Natural killer cell (primary cell): Measurements from ENCODE around the gene ALDH3B2. TPM values are rescaled to one million over a fixed set of nuclear protein-coding genes. Genes with fewer than 3 reads are reported as not detected.

Experiments
- ATAC-seq, 3 donors: fragments of 150-1000 bp in 2 of 3; fragments of 200-7000 bp in 1 of 3; cut with Tn5 transposase; 1 replicate in 1 of 3; 2 replicates in 2 of 3; pipeline ENCODE4 v1.10.0; 2021; ENCODE audit warnings: mild to moderate bottlenecking in 2 of 3, moderate library complexity in 2 of 3
- DNase-seq, 2 donors: peaks; one replicate each; pipeline versions ENCODE4 v3.0.0 to v3.0.0-alpha.2; 2013 to 2021; ENCODE audit warnings: mixed read lengths in 1 of 2
- H3K27ac ChIP-seq: one replicate; pipeline ENCODE4 v1.5.1; 2013; ENCODE audit warnings: mild to moderate bottlenecking, low read length
- H3K27me3 ChIP-seq: one replicate; pipeline ENCODE4 v1.6.1; 2013; ENCODE audit warnings: low read length; ENCODE audit not compliant: control insufficient read depth, insufficient read depth
- H3K36me3 ChIP-seq: one replicate; pipeline ENCODE4 v1.6.1; 2013; ENCODE audit warnings: low read length; ENCODE audit not compliant: control insufficient read depth, insufficient read depth
- H3K4me1 ChIP-seq: one replicate; pipeline ENCODE4 v1.6.1; 2013; ENCODE audit warnings: low read length; ENCODE audit not compliant: control insufficient read depth, insufficient read depth
- H3K4me3 ChIP-seq: one replicate; pipeline ENCODE4 v1.5.1; 2013; ENCODE audit warnings: low read length
- H3K9me3 ChIP-seq: one replicate; pipeline ENCODE4 v1.6.1; 2013; ENCODE audit warnings: low read length; ENCODE audit not compliant: control insufficient read depth, insufficient read depth
- H3K27ac Mint-ChIP-seq, 2 donors: one replicate each; pipeline ENCODE4 v1.8.0; 2022; ENCODE audit warnings: mild to moderate bottlenecking in 2 of 2, mixed read lengths in 2 of 2, moderate library complexity in 1 of 2
- H3K27me3 Mint-ChIP-seq, 2 donors: one replicate each; pipeline ENCODE4 v1.8.0; 2022; ENCODE audit warnings: low read depth in 2 of 2, mixed read lengths in 2 of 2
- H3K36me3 Mint-ChIP-seq: one replicate; pipeline ENCODE4 v1.8.0; 2022; ENCODE audit warnings: mixed read lengths
- H3K4me1 Mint-ChIP-seq, 2 donors: one replicate each; pipeline ENCODE4 v1.8.0; 2022; ENCODE audit warnings: mixed read lengths in 2 of 2
- H3K4me3 Mint-ChIP-seq: one replicate; pipeline ENCODE4 v1.8.0; 2022; ENCODE audit warnings: mild to moderate bottlenecking, moderate library complexity, mixed read lengths
- H3K9me3 Mint-ChIP-seq, 2 donors: one replicate each; pipeline ENCODE4 v1.8.0; 2022; ENCODE audit warnings: mixed read lengths in 2 of 2
- CTCF ChIP-seq: fragments of 200-600 bp; IDR thresholded peaks from one replicate; pipeline ENCODE4 v1.8.0; 2022; ENCODE audit warnings: antibody characterized with exemption
- WGBS: methylation state at CpG from one replicate; pipeline ENCODE4 v1.1.7; 2013; ENCODE audit warnings: missing lambda C conversion rate; ENCODE audit not compliant: insufficient coverage; 5-methylcytosine and 5-hydroxymethylcytosine counted together
- intact Hi-C: fragments of 100-400 bp; cut with micrococcal nuclease; formaldehyde crosslinking; loops from one replicate; pipeline ENCODE4 v1.14.2; 2022
- total RNA-seq, 4 donors: library from RNA; stranded (reverse); fragments of 120-200 nt in 1 of 4; gene quantifications; one replicate each; pipeline versions ENCODE4 v1.2.3 to v1.2.4, GENCODE V29; 2013 to 2022

ALDH3B2 gene
- total RNA-seq, 3 donors from 2014 or later (not counting 1 experiment from before 2014, with no cell fraction given) = not detected

GRCh38 chr11:67631411-67631810 is 43.0 kb downstream of the ALDH3B2 start:
- DNase-seq = no peak
- H3K27ac ChIP-seq = no peak overlapping the region

GRCh38 chr11:67630943-67631331 is 43.5 kb downstream of the ALDH3B2 start:
- peaks cover 5 to 22% of the 10 kb centered on the region in 2 donors for H3K4me1 Mint-ChIP-seq
- DNase-seq = peak in 1 of 2 donors; percentile 43
- no peaks in the 10 kb centered on the region for H3K36me3 ChIP-seq
- H3K9me3 Mint-ChIP-seq = no peaks in the 10 kb centered on the region
- H3K4me1 ChIP-seq = peaks cover 23% of the 10 kb centered on the region
- no peaks in the 10 kb centered on the region for H3K36me3 Mint-ChIP-seq
- WGBS = 76% methylated on average over 16 of the region's 16 CpGs
- H3K4me3 ChIP-seq = peak overlapping the region; percentile 59
- H3K4me3 Mint-ChIP-seq = peak overlapping the region; percentile 84
- H3K9me3 ChIP-seq = no peaks in the 10 kb centered on the region
- intact Hi-C loops = loop anchor here (10.0 kb wide), 1 partner anchor 84 kb away; no protein-coding TSS in a partner anchor
- no peaks in the 10 kb centered on the region for H3K27me3 Mint-ChIP-seq
- no peaks in the 10 kb centered on the region for H3K27me3 ChIP-seq
- H3K27ac ChIP-seq = peak overlapping the region; percentile 81
- ATAC-seq = no peak
- H3K27ac Mint-ChIP-seq = peak overlapping the region; percentile 71 to 95
- TF ChIP-seq CTCF = peak; percentile 49

More at GRCh38 chr11:67631411-67631810, 43.0 kb downstream of the ALDH3B2 start:
- Histone ChIP-seq H3K27me3 (no peaks in the 10 kb centered on the region), H3K4me1 (peaks cover 23% of the 10 kb centered on the region), H3K9me3 (no peaks in the 10 kb centered on the region), H3K4me3 (no peak overlapping the region), H3K36me3 (no peaks in the 10 kb centered on the region)
- Mint-ChIP-seq H3K27me3 (no peaks in the 10 kb centered on the region), H3K4me1 (peaks cover 5 to 22% of the 10 kb centered on the region in 2 donors), H3K36me3 (no peaks in the 10 kb centered on the region), H3K27ac (peak overlapping the region in 1 of 2 donors; percentile 95), H3K4me3 (no peak overlapping the region), H3K9me3 (no peaks in the 10 kb centered on the region)
- WGBS = 91% methylated on average over 7 of the region's 7 CpGs
- intact Hi-C loops = loop anchor here (10.0 kb wide), 1 partner anchor 83 kb away; no protein-coding TSS in a partner anchor
- ATAC-seq = no peak
- no peak for TF ChIP-seq CTCF

- Histone ChIP-seq H3K9me3 (no peaks in the 10 kb centered on the region), H3K27ac (peak overlapping the region; percentile 81), H3K36me3 (no peaks in the 10 kb centered on the region), H3K4me1 (peaks cover 23% of the 10 kb centered on the region), H3K27me3 (no peaks in the 10 kb centered on the region), H3K4me3 (peak overlapping the region; percentile 59)
- ATAC-seq (peak; percentile 78 to 90 (median 82)), DNase-seq (peak; percentile 93 to 96)
- peak overlapping the region; percentile 71 to 95 for H3K27ac Mint-ChIP-seq
- H3K4me1 Mint-ChIP-seq = peaks cover 5 to 22% of the 10 kb centered on the region in 2 donors
- peak; percentile 76 for TF ChIP-seq CTCF
- H3K27me3 Mint-ChIP-seq = no peaks in the 10 kb centered on the region
- no peaks in the 10 kb centered on the region for H3K9me3 Mint-ChIP-seq
- H3K36me3 Mint-ChIP-seq = no peaks in the 10 kb centered on the region
- intact Hi-C loops = loop anchor here (10.0 kb wide), 1 partner anchor 84 kb away; no protein-coding TSS in a partner anchor
- WGBS = under 1% methylated on average over 70 of the region's 70 CpGs
- H3K4me3 Mint-ChIP-seq = peak overlapping the region; percentile 86
Measured at GRCh38 chr11:67630228-67630942, 44.0 kb downstream of the ALDH3B2 start.
